Dedifferentiated amniotic fluid mesenchymal stem cell (primary cell): ENCODE measurements around the gene ZNF799.
A peak's percentile ranks its signal among the peaks of the same experiment; 100 is the strongest.
"Not testable (repeated sequence)": the region's sequence is repeated elsewhere in the genome, so short reads cannot be mapped to it uniquely, and the experiment has no call there.

Experiments
- DNase-seq: peaks from one replicate; pipeline ENCODE4 v3.0.0-alpha.2; 2016; ENCODE audit errors: extremely low spot score

The ZNF799 gene

DNA sequence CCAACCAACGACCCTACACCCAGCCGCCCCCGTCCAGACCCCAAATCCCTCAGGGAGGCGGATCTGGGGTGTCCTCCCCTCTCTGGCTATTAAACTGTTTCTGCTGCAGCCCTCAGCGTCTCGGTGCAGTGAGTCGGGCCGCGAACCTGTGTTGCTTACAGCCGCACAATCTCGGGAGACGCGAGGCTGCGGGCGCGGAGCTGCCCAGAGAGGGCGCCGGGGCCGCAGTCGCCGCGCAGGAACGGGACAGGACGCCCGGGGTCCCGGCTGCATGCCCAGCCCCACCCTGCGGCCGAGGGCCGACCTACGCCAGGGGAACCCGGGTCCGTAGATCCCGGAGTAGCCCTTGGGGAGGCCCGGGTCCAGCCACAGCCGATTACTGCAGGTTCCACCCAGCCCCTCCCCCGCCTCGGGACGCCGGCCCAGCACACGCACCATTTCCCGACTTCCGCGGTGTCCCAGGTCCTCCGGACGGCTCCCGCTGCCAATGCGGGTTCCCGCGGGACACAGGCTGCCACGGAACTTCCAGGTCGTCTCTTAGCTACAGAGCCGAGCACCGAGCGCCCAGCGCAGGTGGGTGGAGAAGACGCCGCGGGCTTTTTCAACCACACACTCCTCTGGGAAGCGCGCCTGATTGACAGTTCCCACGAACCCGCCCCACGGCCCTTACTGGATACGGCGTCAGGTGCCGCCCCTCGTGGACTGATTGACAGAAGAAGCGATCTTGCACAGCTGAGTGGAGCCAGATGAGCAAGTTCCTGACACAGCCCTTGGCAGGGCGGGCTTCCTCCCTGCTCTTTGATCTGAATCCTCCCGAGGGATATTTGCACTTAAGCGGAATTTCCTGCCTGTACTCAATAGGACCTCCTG, at the start of gene ZNF799:
Gene ZNF799 (minus strand): TSS at position 639 of the 870 bp plus-strand sequence. CDS start 201 bp downstream, at position 438.
- peak; percentile 92 for DNase-seq

- DNase-seq: no peak
Observed at GRCh38 chr19:12450844-12451243, 49.8 kb upstream of the ZNF799 start.

- DNase-seq: no peak
Observed at GRCh38 chr19:12448808-12449207, 47.7 kb upstream of the ZNF799 start.

GRCh38 chr19:12440541-12441316, 39.7 kb upstream of the ZNF799 start, which contains the start of gene ZNF443:
ZNF443 (minus strand) TSS chr19:12441021; CDS start chr19:12440914, 107 bp downstream.
- DNase-seq: peak; percentile 94

DNA sequence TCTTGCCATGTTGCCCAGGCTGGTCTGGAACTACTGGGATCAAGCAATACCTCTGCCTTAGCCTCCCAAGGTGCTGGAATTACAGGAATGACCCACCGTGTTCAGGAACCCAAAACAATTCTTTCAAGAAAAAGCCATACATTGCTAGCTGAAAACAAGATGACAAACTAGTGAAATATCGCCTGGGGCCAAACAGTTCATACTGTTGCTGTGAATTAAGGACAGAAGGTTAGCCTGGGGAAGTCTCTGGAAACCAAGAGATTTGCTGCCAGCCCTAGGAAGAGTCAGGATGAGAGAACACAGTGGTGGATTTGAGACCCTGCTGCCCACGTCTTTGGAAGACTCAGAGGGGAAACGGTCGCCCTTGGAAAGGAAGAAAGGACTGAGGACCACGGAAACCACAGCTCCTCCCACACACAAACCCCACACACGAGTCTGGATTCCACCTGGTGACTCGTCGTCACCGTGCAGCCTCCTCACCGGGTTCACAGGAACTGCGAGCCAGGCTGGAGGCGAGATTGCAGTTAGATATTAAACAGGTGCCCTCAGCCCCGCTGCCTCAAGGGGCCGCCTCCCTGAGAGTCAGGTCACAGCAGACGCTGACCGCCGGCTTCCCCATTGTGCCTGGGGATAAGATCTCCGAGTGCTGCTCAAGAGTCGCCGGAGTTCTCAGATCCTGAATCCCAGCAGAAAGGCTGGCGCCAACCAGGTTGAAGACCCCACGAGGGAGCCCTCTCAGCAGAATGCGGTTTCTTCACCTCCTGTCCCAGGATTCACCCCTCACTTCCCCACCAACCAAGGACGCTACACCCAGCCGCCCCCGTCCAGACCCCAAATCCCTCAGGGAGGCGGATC, 38.8 kb upstream of the ZNF799 start:
- DNase-seq: not testable (repeated sequence)

GRCh38 chr19:12430726-12431299, 29.7 kb upstream of the ZNF799 start:
- not testable (repeated sequence) for DNase-seq

- no peak for DNase-seq
Observed at GRCh38 chr19:12425888-12426274, 24.8 kb upstream of the ZNF799 start.

DNA sequence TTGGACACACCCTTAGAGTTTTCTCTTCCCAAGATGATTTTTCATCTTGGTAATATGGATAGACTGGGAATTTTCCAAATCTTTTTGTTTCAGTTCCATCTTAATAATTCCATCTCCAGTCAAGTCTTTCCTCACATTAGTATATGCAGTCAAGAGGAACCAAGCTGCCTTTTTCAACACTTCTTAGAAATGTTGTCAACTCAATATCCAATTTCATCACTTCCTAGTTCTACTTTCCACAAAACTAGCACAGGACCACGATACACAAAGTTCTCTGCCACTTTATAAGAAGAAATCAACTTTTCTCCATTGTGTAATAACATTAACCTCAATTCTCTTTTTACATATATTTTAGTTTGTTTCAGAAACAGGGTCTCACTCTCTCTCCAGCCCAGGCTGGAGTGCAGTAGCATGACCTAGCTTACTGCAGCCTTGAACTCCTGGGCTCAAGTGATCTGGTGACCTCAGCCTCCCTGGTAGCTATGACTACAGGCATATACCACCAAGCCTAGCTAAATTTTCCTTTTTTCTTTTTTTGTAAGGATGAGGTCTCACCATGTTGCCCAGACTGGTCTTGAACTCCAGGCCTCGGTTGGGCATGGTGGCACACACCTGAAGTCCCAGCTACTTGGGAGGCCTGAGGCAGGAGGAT, 24.3 kb upstream of the ZNF799 start:
- no peak for DNase-seq

DNA sequence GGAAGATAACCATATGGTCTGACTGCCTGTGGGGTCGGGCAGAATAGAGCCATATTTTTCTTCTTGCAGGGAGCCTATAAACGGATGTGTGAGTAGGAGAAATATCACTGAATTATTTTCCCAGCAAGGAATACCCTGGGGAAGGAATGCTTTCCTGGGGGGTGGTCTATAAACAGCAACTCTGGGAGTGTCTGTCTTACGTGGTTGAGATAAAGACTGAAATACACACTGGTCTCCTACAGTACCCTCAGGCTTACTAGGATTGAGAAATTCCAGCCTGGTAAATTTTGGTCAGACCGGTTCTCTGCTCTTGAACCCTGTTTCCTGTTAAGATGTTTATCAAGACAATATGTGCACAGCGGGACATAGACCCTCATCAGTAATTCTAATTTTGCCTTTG, 16.2 kb upstream of the ZNF799 start:
- not testable (repeated sequence) for DNase-seq

DNA sequence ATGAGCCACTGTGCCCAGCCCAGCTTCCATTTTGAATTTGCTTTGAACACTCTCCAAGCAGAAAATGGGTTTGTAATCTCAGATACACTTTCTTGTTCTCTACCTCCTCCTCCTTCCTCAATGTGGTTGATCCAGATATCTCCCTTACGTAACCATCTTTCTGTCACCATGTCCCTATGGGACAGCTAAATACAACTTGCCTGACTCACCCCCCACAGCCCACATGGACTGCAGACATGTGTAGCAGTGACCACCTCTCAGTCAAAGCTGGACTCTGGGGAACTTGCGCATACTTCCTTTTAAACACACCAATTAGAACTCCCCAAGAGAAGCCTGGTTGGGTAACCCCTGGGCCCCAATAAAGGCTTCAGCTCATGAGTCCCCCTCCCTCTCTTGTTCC, 10.8 kb upstream of the ZNF799 start:
- no peak for DNase-seq

- DNase-seq: not testable (repeated sequence)
Observed at GRCh38 chr19:12399901-12400632, 1.0 kb downstream of the ZNF799 start.

GRCh38 chr19:12391148-12391547, 9.9 kb downstream of the ZNF799 start:
- DNase-seq: not testable (repeated sequence)

GRCh38 chr19:12386365-12386764, 14.7 kb downstream of the ZNF799 start:
- not testable (repeated sequence) for DNase-seq

- DNase-seq: no peak
Observed at GRCh38 chr19:12380444-12380737, 20.7 kb downstream of the ZNF799 start.

DNA sequence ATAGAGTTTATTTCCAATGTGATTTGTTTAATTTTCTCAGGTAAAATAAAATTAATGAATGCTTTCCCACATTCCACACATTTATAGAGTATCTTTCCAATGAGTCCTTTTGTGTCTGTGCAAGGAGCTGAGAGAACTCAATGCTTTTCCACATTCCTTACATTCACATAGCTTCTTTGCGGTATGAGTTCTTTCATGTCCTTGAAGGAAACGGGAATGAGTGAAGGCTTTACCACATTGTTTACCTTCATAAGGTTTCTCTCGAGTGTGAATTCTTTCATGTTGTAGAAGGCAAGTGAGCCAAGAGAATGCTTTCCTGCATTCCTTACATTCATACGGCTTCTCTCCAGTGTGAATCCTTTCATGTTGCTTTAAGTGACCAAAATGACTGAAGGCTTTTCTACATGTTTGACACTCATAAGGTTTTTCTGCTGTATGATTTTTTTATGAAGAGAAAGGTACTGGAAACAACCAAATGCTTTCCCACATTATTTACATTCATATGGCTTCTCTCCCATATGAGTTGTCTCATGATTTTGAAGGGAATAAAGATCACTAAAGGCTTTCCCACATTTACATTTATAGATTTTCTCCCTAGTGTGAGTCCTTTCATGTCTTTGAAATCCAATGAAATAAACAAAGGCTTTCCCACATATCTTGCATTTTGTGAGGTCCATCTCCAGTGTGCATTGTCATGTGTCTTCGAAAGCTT, 21.2 kb downstream of the ZNF799 start:
- DNase-seq: no peak

- no peak for DNase-seq
Observed at GRCh38 chr19:12374026-12374425, 27.0 kb downstream of the ZNF799 start.

- peak; percentile 95 for DNase-seq
Observed at GRCh38 chr19:12365236-12366162, 35.6 kb downstream of the ZNF799 start, which contains the start of gene ZNF442. ZNF442 (minus strand) TSS chr19:12365683; CDS start chr19:12363631, 2,052 bp downstream.
